NCI-H146 treated with DMSO at 0.1 percent for 48 hours (cell line): ENCODE measurements around the gene EGF.
"Not testable (repeated sequence)": the region's sequence is repeated elsewhere in the genome, so short reads cannot be mapped to it uniquely, and the experiment has no call there.

ENCODE experiments used
- DNase-seq: peaks from one replicate; lab custom pipeline; 2025; ENCODE audit not compliant: unreplicated experiment; lab: John Stamatoyannopoulos, UW

Gene EGF

DNA sequence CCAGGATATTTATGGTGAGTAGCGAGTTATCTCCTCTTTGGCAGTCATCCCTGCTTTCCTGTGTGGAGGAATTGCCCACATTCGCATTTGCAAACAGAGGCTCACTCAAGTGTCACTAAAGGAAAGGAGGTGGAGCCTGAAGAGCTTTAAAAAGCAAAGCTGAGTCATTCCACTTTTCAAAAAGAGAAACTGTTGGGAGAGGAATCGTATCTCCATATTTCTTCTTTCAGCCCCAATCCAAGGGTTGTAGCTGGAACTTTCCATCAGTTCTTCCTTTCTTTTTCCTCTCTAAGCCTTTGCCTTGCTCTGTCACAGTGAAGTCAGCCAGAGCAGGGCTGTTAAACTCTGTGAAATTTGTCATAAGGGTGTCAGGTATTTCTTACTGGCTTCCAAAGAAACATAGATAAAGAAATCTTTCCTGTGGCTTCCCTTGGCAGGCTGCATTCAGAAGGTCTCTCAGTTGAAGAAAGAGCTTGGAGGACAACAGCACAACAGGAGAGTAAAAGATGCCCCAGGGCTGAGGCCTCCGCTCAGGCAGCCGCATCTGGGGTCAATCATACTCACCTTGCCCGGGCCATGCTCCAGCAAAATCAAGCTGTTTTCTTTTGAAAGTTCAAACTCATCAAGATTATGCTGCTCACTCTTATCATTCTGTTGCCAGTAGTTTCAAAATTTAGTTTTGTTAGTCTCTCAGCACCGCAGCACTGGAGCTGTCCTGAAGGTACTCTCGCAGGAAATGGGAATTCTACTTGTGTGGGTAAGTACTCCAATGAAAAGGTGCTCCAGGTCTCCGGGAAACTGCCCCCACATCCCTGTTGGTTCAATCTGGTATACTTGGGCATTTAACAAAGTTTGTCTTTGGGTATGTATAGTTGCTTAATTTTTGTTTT is at the start of gene EGF:
EGF (plus strand) TSS at position 178 of the 890 bp plus-strand sequence; CDS start at position 631, 453 bp downstream.
- no peak for DNase-seq

DNA sequence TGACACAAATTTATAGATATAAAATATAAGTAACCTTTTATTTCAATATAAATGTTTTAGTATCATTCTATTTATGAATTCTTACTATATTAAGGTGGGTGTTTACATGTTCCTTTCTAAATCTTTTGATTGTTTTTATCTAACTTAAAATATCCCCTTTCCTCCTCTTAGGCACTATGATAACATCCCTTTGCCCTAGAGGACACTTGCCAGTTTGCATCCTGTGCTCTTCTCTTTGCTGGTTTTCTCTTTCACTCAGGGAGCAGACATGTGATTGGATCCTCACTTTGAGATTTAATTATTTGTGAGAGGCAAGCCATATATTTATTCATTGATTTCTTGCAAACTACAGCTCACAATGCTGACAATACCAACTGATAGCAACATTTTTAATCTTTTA is 48.5 kb upstream of the EGF start:
- DNase-seq: no peak

DNA sequence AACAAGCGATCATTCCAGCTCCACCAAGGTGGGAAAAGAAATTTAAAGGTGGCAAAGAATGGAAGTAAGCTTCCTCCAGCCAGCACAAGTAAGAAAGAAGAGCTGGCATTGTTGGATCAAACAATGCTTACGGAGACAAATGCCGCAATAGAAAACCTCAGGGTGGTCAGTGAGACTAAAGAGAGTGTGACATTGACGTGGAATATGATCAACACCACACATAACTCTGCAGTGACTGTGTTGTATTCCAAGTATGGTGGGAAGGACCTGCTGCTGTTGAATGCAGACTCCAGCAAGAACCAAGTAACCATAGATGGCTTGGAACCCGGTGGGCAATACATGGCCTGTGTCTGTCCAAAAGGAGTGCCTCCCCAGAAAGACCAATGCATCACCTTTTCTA is 42.6 kb upstream of the EGF start:
- no peak for DNase-seq

DNA sequence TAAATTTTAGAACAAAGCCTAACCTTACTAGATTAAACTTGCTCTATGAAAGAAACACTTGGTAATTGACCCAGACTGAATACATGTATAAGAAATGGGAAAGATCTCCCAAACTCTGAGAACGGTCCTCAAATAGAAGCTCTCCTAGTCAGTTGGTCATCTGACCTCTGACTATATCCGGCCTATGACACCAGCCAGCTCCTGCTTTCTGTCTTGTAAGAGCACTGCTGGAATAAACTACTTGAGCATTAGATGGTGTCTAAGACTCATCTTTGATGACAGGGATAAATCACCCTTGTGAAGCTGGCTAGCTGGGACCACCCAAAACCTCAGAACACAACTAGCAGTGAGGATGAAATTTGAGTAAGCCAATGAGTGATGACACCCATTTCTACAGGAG is 40.6 kb upstream of the EGF start:
- DNase-seq: no peak

DNA sequence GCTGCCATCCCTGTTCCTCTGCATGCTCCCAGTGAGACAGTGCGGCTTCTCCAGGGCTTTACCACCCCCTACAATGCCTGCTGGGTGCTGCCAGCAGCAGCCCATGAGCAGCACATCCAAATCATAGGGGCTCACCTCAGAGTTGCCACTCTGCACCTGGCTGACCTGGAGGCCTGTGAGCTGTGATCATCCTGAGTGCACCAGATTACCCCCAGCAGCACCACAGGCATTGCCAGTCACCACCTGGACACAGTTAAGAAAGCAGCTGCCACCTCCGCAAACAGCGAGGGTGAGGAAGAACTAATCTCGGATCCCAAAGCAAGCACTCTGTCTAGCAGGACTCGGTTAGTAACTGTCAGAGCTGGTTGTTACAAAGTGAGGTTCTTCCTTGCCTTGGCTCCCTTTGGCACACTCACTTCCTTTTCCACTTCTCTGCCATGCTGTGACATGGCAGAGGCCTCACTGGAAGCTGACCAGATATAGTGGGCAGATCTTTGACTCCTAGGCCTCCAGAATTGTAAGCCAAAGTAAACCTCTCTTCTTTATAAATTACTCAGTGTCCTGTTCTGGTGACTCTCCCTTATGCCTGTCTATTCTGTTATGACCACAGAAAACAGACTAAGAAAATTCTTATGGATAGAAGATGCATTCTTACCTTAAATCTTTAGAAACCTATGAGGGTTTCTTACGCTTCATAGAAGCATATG is 39.6 kb upstream of the EGF start:
- DNase-seq: no peak

DNA sequence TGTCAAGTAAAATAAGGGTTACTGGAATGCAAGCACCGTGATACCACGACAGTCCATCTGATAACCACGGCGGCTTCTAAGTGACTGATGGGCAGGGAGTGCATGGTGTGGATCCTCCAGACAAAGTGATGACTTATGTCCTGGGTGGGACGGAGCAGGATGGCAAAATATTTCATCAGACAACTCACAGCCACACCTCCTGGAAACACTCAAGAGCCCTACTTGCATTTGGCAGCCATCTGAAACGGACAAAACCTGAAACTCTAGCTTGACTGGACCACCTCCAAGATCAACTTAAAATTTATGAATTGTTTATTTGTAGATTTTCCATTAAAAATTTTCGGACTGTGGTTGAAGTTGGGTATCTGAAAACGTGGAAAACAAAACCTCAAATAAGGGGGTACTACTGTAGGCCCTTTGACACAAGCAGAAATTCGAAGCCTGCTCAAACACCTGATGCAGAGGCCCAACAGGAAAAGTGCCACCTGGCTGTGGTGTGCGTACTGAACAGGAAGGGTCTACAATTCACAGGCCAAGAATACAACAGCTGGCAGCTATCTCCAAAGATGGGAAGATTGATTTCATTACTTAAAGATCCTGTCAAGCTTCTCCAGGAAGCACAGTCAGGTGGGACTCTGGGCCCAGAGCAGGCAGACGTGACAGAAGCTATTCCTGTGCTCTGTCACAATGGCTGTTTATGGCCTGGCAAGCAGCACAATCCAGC is 38.7 kb upstream of the EGF start:
- no peak for DNase-seq

DNA sequence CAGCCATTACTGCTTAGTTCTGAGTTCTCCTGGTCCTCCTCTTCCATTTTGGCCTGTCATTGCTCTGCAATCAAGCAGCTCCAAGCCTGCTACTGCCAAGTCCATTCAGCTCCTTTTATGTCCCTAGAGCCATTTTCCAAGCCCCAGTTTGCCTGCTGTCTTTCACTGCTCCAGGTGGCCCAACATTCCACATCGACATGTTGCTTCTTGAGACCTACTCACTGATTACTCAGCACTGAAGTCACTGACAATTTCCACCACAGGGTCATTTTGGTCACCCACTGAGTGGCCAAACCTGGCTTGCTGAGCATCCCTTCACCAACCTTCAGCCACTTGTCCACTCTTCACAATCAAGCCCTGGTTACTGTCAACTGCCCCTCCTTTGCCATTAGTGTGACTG is 37.6 kb upstream of the EGF start:
- DNase-seq: no peak

DNA sequence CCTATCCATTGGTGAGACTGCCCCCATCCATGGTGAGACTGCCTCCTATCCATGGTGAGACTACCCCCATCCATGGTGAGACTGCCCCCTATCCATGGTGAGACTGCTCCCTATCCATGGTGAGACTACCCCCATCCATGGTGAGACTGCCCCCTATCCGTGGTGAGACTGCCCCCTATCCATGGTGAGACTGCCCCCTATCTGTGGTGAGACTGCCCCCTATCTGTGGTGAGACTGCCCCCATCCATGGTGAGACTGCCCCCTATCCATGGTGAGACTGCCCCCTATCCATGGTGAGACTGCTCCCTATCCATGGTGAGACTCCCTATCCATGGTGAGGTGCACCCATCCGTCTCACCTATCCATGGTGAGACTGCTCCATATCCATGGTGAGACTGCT is 37.1 kb upstream of the EGF start:
- not testable (repeated sequence) for DNase-seq

DNA sequence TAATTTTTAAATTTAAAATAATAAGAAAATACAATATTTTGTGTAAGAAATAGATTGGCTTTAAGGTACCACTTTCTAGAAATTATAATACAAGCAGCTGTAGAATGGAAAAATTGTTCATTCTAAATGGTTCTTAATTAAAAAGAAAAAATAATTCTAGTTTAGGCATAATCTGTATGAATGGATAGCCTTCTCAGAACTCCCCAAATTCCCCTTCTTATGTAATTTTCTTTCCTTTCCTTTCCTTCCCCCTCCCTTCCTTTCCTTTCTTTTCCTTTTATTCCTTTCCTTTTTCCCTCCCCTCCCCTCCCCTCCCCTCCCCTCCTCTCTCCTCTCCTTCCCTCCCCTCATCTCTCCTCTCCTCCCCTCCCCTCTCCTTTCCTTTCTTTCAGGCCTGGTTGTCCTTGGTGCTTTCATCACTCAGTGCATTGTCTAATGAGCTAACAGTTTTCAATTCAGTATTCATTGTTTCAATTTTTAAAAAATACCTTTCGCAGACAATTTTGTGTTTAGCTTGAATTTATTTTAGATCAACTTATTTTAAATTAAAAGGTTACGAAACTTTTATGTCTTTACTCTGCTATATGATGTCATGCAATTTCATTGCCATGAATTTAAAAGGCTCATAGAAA is 35.9 kb upstream of the EGF start:
- no peak for DNase-seq

DNA sequence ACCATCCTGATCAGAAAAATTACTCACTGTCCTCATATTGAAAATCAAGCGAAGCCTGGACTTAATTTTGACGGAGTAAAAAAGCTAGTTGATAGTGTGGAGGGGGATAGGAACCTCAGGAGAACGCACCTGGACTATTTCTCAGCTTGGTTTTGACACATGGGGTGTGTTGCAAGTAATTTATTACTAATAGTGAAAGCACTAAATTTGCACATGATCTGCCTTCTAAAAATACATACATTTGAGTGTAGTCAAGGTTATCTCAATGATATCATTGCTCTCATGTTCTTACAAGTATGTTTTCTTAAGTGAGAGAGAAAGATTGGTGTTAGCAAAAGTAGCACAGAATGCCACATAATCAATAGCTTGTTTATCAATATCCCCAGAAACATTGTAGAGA is 35.3 kb upstream of the EGF start:
- no peak for DNase-seq

DNA sequence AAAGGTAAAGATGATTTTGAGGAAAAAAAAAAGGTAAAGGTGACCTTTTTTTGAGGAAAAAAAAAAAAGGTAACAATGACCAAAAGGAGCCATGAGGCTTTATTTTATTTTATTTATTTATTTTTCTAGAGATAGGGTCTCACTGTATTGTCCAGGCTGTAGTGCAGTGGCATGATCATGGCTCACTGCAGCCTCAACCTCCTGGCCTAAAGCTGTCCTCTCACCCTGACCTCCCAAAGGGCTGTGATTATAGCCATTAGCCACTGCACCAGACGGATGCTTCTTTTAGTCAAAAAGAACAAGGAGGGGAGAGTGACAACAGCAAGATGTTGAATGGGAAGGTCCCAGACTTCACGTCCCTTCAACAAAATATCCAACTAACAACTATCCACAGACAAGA is 34.3 kb upstream of the EGF start:
- DNase-seq: no peak

DNA sequence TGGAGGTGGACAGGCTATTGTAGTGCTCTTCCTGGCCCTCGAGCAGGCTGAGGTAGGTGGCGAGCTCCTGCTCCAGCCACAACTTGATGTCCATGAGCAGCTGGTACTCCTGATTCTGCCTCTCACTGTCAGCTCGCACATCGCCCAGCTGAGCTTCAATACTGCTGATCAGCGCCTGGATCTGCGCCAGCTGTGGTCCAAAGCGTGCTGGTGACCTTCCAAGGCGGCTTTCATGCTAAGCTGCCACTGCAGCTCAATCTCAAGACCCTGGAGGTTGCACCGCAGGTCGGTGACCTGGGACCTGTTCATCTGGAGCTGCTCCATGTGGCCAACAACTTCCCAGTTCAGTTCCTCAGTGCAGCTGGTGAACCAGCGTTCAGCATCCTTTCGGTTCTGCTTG is 33.6 kb upstream of the EGF start:
- DNase-seq: no peak

DNA sequence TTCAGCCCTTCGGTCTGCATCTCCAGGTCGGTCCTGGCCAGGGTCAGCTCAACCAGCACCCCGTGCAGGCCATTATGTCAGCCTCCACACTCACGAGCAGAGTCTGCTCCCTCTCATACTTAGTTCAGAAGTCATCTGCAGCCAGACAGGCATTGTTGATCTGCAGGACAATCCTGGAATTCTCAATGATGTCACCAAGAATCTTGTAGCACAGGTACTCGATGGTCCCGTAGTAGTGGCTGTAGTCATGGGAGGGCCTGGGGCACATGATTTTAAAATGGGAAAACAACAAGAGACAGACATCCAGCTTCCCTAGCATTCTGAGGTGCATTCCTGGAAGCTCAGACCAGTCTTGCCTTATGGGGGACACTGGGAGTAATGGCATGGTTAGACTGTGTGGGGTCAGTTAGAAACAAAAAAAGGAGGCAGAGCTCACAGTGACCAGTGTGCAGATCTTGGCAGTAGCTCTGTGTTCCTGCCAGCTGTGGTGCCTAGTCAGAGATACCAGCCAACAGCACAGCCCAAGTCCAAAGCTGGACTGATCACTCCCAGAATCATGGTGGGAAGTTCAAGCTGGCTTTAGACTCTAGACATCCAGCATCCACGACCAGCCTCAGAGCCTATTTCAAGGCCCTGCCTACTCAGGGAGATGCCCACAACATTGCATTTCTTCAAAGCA is 32.9 kb upstream of the EGF start:
- no peak for DNase-seq

DNA sequence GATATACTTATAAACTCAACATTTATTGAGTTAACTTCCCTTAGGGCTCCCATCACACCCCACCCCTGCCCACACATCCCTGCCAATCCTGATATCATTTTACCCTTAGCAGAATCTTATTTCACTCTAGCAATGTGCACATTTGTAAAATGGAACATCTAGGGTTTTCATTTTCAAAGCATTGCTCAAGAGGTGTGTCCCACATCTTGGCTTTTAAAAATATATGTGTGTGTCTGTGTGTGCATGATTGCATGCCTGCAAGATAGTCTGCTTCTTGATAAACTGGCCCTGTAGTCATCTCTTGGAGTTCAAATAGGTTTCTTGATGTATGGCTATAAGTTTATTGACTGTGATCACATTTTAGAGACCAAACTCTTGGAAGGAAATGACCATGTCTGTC is 26.4 kb upstream of the EGF start:
- DNase-seq: no peak

DNA sequence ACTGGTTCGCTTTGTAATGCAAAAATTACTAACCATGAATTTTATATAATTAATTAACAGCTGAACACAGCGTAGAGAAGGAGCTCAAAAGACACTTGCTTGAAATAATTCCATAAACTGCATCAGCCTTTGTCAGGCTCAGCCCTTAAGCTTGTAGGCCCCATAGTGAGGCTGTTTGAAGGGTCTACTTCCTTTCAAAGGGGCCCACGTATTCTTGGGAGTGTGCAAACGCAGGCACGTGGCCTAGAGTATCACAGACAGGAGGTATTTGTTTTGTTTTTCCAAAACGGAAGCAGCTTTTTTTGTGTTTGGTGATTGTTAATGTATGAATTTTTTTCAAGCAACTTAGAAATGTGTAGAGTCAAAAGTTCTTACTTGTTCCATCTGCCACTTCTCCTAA is 25.6 kb upstream of the EGF start:
- no peak for DNase-seq

DNA sequence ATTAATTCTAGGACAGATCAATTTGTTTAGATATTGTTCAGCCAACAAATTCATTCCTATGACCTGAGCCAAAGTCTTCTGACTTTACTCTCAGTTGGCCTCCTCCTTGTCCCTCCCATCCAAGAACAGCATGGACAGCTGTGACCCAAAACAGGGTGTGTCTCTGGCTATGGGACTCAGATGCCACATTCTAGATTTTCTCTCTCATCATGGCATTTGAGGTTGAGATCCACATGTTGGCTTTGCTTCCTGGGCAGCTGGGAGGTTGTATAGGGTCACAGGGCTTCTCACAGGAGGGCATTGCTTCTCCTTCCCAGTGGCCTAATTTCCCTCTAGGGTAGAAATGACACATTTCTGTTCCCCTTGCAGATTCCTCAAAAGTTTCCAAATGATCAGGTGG is 22.6 kb upstream of the EGF start:
- no peak for DNase-seq

DNA sequence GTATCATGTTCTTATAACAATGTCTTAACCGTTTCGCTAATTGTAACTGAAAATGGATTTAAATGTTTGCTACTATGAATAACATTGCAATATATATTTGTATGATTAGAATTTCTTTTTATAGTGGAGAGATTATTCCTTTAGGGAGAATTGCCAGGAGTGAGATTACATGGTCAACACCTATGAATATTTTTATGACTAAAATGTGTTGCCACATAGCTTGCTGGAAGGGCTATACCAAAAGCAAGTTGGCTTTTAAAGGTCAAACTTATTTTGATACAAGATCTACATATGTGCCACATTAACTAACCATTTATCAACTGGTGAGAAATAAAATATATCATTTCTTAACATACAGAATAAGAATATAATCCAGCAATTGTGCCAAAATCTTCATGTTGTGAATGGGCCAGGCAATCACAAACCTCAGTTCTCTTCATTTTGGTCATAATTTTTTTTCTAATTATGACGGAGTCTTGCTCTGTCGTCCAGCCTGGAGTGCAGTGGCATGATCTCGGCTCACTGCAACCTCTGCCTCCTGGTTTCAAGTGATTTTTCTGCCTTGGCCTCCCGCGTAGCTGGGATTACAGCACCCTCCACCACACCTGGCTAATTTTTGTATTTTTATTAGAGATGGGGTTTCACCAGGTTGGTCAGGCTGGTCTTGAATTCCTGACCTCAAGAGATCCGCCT is 10.0 kb upstream of the EGF start:
- DNase-seq: no peak

DNA sequence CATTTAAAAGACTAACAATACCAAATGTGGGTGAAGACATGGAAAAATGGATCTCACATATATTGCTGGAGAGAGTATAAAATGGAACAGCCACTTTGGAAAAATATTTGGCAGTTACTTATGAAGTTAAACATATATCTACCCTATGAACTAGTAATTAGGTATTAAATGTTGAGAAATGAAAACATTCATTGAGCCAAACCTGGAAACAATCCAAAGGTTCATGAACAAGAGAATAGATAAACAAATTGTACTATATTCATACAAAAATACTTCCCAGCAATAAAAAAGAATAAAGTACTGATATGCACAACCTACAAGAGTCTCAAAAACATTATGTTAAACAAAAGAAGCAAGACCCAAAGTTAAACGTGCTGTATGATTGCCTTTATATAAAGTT is 4.0 kb upstream of the EGF start:
- DNase-seq: no peak

DNA sequence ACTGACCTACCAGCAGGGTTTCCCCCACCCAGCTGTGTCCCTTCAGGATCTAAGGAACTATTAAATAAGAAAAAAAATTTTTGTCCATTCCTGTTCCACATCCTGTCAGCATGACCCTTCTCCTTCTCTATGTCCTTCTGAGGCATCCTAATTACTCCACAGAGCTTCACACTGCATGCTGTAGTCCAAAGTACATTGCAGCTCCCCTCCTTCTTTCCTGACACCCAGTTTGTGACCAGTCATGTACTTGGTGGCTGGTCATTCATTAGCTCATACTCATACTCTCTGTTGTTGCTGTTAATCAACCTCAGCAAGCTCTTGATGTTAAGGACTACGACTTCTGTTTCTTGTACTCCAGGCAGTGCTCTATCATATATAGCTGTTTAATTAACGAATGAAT is 2.4 kb upstream of the EGF start:
- DNase-seq: no peak

DNA sequence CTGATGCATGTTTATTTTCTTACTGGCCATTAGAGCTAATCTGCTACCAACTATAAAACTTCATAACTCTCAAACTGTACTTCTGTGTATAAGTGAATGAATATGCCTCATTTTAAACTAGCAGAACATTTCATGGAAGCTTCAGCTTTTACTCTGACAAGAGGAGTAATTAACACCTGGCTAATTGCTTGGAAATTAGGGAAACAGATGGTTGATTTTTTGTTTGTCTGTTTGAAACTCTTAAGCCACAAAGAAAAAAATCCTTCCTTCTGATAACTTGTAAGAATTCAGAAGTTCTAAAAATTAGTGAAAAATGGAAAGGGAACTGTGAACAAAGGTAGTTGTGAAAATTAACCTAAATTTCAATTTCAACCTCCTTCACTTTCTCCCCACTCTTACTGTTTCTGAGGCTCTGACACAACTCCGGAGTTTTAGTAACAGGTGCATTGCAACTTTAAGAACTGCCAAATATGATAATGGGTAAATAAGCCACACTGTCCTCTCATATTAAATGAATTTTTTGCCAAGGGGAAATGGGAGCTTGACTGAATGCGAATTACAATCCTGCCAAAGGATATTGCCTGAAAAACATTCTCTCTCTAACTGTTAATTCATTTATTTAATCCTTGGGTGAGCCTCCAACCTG is 1.0 kb downstream of the EGF start:
- DNase-seq: no peak
